Measurements from ENCODE around the gene COL23A1. TPM values are rescaled to one million over a fixed set of nuclear protein-coding genes. Genes with fewer than 3 reads are reported as not detected.

Gene COL23A1
- total RNA-seq, 1 experiment from 2014 or later: 5.7 TPM

DNA sequence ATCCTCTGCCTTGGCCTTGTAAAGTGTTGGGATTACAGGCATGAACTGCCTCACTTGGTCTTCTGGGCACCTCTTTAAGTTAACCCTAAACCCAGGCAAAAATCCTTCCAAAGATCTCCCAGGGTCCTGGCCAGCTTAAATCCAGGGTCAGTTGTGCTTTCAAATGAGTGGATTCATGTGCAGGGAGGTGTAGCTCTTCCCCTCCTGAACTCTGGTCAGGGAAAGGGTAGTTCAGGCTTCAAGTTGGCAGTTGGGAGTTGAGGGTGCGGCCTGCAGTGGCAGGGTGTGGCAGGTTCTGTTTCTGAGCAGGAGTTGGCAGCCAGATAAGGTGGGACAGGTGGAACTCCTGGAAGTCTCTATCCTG lies 382.3 kb downstream of the COL23A1 start:
- H3K4me1 ChIP-seq (ENCODE audit: low read length): peaks cover 30% of the 10 kb centered on the region
- peak overlapping the region; percentile 96 for H3K4me2 ChIP-seq (ENCODE audit: low read depth, low read length, poor library complexity, severe bottlenecking)
- peaks cover 56% of the 10 kb centered on the region for H3K36me3 ChIP-seq (ENCODE audit: insufficient read depth, low read length)
- peaks cover 50% of the 10 kb centered on the region for H3K79me2 ChIP-seq (ENCODE audit: low read length)
- H3K9me3 ChIP-seq (ENCODE audit: low read length): no peaks in the 10 kb centered on the region
- DNase-seq: no peak
- H3K4me3 ChIP-seq (ENCODE audit: low read length): no peak overlapping the region
- peaks cover 58% of the 10 kb centered on the region for H4K20me1 ChIP-seq (ENCODE audit: insufficient read depth, low read depth, low read length)
- no peaks in the 10 kb centered on the region for H3K9me2 ChIP-seq (replicated peaks; ENCODE audit: insufficient read depth, low read length)
- no peak overlapping the region for H3K9ac ChIP-seq (ENCODE audit: low read length)
- H3K27ac ChIP-seq (ENCODE audit: low read length): no peak overlapping the region
- H2AFZ ChIP-seq (ENCODE audit: low read length): no peak overlapping the region
- no peaks in the 10 kb centered on the region for H3K27me3 ChIP-seq (ENCODE audit: low read length)

DNA sequence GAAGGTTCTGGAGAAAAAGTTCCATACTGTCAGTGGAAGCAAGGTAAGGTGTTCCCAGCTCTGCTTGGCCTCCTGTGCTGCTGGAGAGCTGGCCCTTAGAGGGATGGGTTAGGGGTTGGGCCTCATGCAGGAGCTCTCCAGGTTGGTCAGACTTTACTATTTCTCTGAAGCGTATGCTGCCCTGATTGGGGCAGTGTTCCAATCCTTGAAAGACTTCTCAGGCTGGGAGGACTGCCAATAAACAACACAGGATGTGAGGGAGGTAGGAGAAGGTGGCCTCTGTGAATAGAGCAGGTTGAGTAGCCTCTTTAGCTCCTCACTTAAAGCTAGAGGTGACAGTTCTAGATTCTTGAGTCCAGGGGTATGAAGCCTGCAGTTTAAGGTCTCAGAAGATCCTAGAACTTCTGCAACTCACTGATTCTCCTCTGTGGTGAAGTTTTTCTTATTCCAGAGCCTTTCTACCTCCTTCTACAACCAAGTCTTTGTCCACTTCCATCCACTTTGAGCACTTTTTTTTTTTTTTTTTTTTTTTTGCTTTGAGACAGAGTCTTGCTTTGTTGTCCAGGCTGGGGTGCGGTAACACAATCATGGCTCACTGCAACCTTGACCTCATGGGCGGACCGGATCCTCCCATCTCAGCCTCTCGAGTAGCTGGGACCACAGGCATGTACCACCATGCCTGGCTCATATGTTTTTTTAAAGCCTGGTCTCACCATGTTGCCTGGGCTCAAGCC lies 382.8 kb downstream of the COL23A1 start:
- Histone ChIP-seq H3K4me1 (ENCODE audit: low read length) (peaks cover 28% of the 10 kb centered on the region), H3K27ac (ENCODE audit: low read length) (peak overlapping the region; percentile 84; the same call in 1 of the 2 replicates), H4K20me1 (ENCODE audit: insufficient read depth, low read depth, low read length) (peaks cover 52% of the 10 kb centered on the region), H3K9me3 (ENCODE audit: low read length) (no peaks in the 10 kb centered on the region), H3K79me2 (ENCODE audit: low read length) (peaks cover 50% of the 10 kb centered on the region), H3K4me2 (ENCODE audit: low read depth, low read length, poor library complexity, severe bottlenecking) (peak overlapping the region; percentile 96), H3K36me3 (ENCODE audit: insufficient read depth, low read length) (peaks cover 55% of the 10 kb centered on the region), H3K4me3 (ENCODE audit: low read length) (peak overlapping the region; percentile 76), H3K9me2 (replicated peaks; ENCODE audit: insufficient read depth, low read length) (no peaks in the 10 kb centered on the region), H3K9ac (ENCODE audit: low read length) (0 out of 2 replicates have a peak overlapping the region, but pooled peaks have one; percentile 99), H3K27me3 (ENCODE audit: low read length) (no peaks in the 10 kb centered on the region), H2AFZ (ENCODE audit: low read length) (no peak overlapping the region)
- no peak for DNase-seq

DNA sequence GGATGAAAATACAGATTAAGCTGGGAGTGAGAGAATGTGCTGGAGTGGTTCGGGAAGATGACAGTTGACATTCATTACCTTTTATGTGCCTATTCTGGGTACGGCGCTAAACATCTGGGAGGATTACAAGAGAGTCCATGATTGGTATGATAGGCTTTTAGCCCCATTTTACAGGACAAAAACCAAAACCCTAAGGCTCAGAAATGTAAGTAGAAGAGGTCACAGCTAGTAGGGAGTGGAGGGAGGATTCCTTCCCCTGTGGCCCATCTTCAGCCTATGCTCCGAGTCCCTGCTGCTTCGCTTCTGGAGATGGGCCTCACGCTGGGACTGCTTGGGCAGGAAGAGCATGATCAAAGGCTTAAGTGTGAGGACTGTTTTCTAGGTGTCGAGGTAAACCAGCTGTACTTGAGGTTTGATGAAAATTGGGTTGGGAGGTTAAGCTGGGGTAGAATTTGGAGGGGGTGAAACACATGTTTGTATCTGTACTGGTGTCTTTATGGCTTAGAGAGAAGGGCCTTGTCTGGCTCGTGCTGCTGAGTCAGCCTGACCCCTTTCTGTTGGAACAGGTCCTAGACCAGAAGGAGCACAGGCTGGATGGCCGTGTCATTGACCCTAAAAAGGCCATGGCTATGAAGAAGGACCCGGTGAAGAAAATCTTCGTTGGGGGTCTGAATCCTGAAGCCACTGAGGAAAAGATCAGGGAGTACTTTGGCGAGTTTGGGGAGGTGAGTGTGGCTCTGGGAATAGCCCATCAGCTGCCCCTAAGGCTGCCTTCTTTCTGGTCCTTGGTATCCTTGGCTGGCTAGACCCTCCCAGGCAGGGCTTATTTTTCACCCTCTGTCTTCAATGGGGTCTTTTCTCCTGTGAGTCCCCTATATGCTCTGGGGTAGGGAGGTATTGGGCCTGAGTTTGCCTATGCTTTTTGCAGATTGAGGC lies 383.8 kb downstream of the COL23A1 start:
- peak overlapping the region; percentile 84 for H3K27ac ChIP-seq (ENCODE audit: low read length)
- H3K4me2 ChIP-seq (ENCODE audit: low read depth, low read length, poor library complexity, severe bottlenecking): peak overlapping the region; percentile 96
- no peak for DNase-seq
- H3K4me1 ChIP-seq (ENCODE audit: low read length): peaks cover 28% of the 10 kb centered on the region
- H3K36me3 ChIP-seq (ENCODE audit: insufficient read depth, low read length): peaks cover 55% of the 10 kb centered on the region
- peaks cover 52% of the 10 kb centered on the region for H4K20me1 ChIP-seq (ENCODE audit: insufficient read depth, low read depth, low read length)
- no peaks in the 10 kb centered on the region for H3K9me3 ChIP-seq (ENCODE audit: low read length)
- peak overlapping the region; percentile 76 for H3K4me3 ChIP-seq (ENCODE audit: low read length)
- H3K9ac ChIP-seq (ENCODE audit: low read length): peak overlapping the region; percentile 99
- no peaks in the 10 kb centered on the region for H3K9me2 ChIP-seq (replicated peaks; ENCODE audit: insufficient read depth, low read length)
- H3K79me2 ChIP-seq (ENCODE audit: low read length): peaks cover 50% of the 10 kb centered on the region
- H2AFZ ChIP-seq (ENCODE audit: low read length): no peak overlapping the region
- H3K27me3 ChIP-seq (ENCODE audit: low read length): no peaks in the 10 kb centered on the region

DNA sequence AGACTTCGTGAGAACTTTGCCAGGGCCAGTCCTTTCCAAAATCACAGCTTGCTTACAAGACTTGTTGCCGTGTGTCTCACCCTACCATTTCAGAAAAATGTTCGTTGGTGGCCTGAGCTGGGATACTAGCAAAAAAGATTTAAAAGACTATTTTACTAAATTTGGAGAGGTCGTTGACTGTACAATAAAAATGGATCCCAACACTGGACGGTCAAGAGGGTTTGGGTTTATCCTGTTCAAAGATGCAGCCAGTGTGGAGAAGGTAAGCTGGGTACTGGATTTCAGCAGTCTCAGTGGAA lies 384.5 kb downstream of the COL23A1 start:
- no peaks in the 10 kb centered on the region for H3K9me3 ChIP-seq (ENCODE audit: low read length)
- peak overlapping the region; percentile 76 for H3K4me3 ChIP-seq (ENCODE audit: low read length)
- no peak for DNase-seq
- H3K36me3 ChIP-seq (ENCODE audit: insufficient read depth, low read length): peaks cover 53% of the 10 kb centered on the region
- no peak overlapping the region for H2AFZ ChIP-seq (ENCODE audit: low read length)
- H3K79me2 ChIP-seq (ENCODE audit: low read length): peaks cover 50% of the 10 kb centered on the region
- H3K27me3 ChIP-seq (ENCODE audit: low read length): no peaks in the 10 kb centered on the region
- H3K4me1 ChIP-seq (ENCODE audit: low read length): peaks cover 28% of the 10 kb centered on the region
- peak overlapping the region; percentile 84 for H3K27ac ChIP-seq (ENCODE audit: low read length)
- peak overlapping the region; percentile 96 for H3K4me2 ChIP-seq (ENCODE audit: low read depth, low read length, poor library complexity, severe bottlenecking)
- H3K9ac ChIP-seq (ENCODE audit: low read length): peak overlapping the region; percentile 99
- peaks cover 52% of the 10 kb centered on the region for H4K20me1 ChIP-seq (ENCODE audit: insufficient read depth, low read depth, low read length)
- H3K9me2 ChIP-seq (replicated peaks; ENCODE audit: insufficient read depth, low read length): no peaks in the 10 kb centered on the region

DNA sequence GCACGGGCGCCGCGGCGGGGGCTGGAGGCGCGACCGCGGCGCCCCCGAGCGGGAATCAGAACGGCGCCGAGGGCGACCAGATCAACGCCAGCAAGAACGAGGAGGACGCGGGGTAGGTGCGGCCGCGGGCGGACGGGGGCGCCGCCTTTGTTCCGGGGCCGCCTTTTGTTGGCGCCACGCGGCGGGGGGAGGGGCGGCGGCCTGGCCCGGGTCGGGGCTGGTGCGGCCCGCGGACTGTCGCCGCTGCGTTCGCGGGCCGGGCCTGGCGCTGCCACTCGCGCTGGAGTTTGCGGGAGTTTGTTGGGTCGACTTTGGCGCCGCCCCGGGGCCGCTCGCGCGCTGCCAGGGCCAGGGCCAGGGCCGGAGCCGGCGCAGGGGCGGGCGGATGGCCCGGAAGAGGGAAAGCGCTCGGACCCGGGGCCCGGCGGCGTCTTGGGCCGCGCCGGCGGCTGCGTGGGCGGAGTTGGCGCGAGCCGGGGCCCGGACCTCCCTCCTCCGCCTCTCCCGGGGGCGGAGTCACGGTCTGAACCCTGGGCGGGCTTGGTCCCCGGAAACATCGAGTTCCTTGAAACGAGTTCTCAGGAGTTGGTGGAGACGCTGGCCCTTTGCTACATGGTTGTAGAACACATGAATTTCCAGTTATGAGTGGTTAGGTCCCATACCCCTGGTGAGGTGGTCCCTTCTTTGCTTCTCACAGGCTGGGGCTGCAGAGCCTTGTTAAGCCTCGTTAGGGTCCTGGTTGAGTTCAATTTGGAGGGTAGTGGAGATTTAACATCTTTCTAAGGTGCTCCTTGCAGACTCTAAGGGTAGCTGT lies 385.1 kb downstream of the COL23A1 start:
- Histone ChIP-seq H2AFZ (ENCODE audit: low read length) (no peak overlapping the region), H3K27ac (ENCODE audit: low read length) (peak overlapping the region; percentile 84), H3K79me2 (ENCODE audit: low read length) (peaks cover 50% of the 10 kb centered on the region), H3K9me2 (replicated peaks; ENCODE audit: insufficient read depth, low read length) (no peaks in the 10 kb centered on the region), H3K4me2 (ENCODE audit: low read depth, low read length, poor library complexity, severe bottlenecking) (peak overlapping the region; percentile 96), H3K36me3 (ENCODE audit: insufficient read depth, low read length) (peaks cover 48% of the 10 kb centered on the region), H3K9ac (ENCODE audit: low read length) (peak overlapping the region; percentile 99), H3K9me3 (ENCODE audit: low read length) (no peaks in the 10 kb centered on the region), H3K4me3 (ENCODE audit: low read length) (peak overlapping the region; percentile 76), H3K4me1 (ENCODE audit: low read length) (peaks cover 28% of the 10 kb centered on the region), H4K20me1 (ENCODE audit: insufficient read depth, low read depth, low read length) (peaks cover 47% of the 10 kb centered on the region), H3K27me3 (ENCODE audit: low read length) (no peaks in the 10 kb centered on the region)
- peak; percentile 90 for DNase-seq

DNA sequence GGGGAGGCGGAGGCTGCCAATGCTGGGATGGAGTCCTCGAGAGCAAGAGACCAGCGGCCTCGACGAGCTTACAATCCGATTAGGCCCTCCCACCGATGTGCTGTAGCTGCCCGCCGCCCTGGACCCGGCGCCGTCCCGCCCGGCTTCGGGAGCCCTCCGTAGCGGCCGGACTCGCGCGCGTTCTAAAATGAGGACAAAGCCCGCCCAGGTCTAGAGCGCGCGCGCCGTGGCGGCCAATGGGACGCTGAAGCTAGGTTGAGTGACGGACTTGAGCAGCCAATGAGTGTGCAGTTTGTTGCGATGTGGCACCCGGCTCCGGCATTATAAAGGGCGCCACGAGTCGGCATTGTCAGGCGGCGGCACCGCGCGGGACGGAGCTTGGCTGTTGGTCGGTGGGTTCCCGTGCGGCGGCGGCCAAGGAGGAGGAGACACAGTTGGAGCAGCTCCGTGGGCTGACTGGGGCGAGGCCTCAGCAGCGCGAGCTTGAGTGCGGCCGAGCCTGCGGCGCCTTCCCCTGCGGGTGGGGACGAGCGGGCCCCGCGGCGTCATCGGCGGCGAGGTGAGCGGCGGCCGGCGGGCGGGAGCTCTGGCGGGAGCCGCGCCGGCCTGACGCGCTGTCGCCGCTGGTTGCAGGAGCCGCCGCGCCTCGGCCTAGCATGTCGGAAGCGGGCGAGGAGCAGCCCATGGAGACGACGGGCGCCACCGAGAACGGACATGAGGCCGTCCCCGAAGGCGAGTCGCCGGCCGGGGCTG lies 385.8 kb downstream of the COL23A1 start, which contains the start of gene HNRNPAB:
Gene HNRNPAB, plus strand, starts transcription at position 352 of the 753 bp plus-strand sequence. Its CDS starts 305 bp downstream, at position 657.
- no peaks in the 10 kb centered on the region for H3K27me3 ChIP-seq (ENCODE audit: low read length)
- peaks cover 41% of the 10 kb centered on the region for H3K36me3 ChIP-seq (ENCODE audit: insufficient read depth, low read length)
- no peaks in the 10 kb centered on the region for H3K9me2 ChIP-seq (replicated peaks; ENCODE audit: insufficient read depth, low read length)
- H3K9ac ChIP-seq (ENCODE audit: low read length): peak within 1 kb of the TSS; percentile 99
- H3K4me3 ChIP-seq (ENCODE audit: low read length): peak within 1 kb of the TSS; percentile 76
- no peaks in the 10 kb centered on the region for H3K9me3 ChIP-seq (ENCODE audit: low read length)
- peak within 1 kb of the TSS; percentile 84 for H3K27ac ChIP-seq (ENCODE audit: low read length)
- DNase-seq: peak; percentile 99
- peak within 1 kb of the TSS; percentile 39 for H2AFZ ChIP-seq (ENCODE audit: low read length)
- peak within 1 kb of the TSS; percentile 96 for H3K4me2 ChIP-seq (ENCODE audit: low read depth, low read length, poor library complexity, severe bottlenecking)
- peaks cover 28% of the 10 kb centered on the region for H3K4me1 ChIP-seq (ENCODE audit: low read length)
- H3K79me2 ChIP-seq (ENCODE audit: low read length): peaks cover 50% of the 10 kb centered on the region
- peaks cover 40% of the 10 kb centered on the region for H4K20me1 ChIP-seq (ENCODE audit: insufficient read depth, low read depth, low read length)

DNA sequence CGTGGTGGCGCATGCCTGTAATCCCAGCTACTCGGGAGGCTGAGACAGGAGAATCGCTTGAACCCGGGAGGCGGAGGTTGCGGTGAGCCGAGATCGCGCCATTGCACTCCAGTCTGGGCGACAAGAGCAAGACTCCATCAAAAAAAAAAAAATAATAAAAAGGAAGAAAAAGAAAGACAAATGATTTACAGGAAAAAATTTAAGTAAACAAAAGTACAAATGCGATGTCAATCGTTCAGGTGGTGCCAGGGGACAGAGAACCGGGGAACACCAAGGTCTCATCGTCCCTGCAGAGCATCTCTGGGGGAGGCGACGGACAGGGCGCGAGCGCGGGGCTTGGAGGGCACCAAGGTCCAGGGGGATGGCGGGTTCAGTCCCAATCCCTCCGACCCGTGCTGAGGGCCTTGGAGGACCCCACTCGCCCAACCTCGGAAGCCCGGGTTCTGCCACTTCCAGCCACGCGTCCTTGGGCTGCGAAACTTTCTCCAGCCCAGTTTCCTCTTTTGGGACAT lies 386.5 kb downstream of the COL23A1 start:
- Histone ChIP-seq H3K27ac (ENCODE audit: low read length) (peak overlapping the region; percentile 50; the same call in 1 of the 2 replicates), H3K4me2 (ENCODE audit: low read depth, low read length, poor library complexity, severe bottlenecking) (peak overlapping the region; percentile 96), H3K9ac (ENCODE audit: low read length) (peak overlapping the region; percentile 99), H3K9me3 (ENCODE audit: low read length) (no peaks in the 10 kb centered on the region), H3K4me3 (ENCODE audit: low read length) (peak overlapping the region; percentile 76), H3K79me2 (ENCODE audit: low read length) (peaks cover 48% of the 10 kb centered on the region), H2AFZ (ENCODE audit: low read length) (peak overlapping the region; percentile 39), H3K9me2 (replicated peaks; ENCODE audit: insufficient read depth, low read length) (no peaks in the 10 kb centered on the region), H3K36me3 (ENCODE audit: insufficient read depth, low read length) (peaks cover 35% of the 10 kb centered on the region), H3K4me1 (ENCODE audit: low read length) (peaks cover 28% of the 10 kb centered on the region), H4K20me1 (ENCODE audit: insufficient read depth, low read depth, low read length) (peaks cover 33% of the 10 kb centered on the region), H3K27me3 (ENCODE audit: low read length) (no peaks in the 10 kb centered on the region)
- DNase-seq: no peak
